SK-N-SH (cell line): ENCODE data around the gene LMNTD2. TPM values are rescaled to one million over a fixed set of nuclear protein-coding genes. Genes with fewer than 3 reads are reported as not detected.

Experiments used
- CTCF ChIA-PET: fragments of 300-600, 350-600 bp; formaldehyde crosslinking; extraction: SDS; loops from one replicate; lab custom pipeline; 2021; lab: Yijun Ruan, JAX
- POLR2A ChIA-PET: fragments of 350-600 bp; sonication (Branson Sonifier 250); formaldehyde crosslinking; extraction: SDS; loops from one replicate; lab custom pipeline; 2020; ENCODE audit warnings: antibody characterized with exemption, inconsistent platforms; lab: Yijun Ruan, JAX
- DNase-seq: peaks from one replicate; pipeline ENCODE4 v3.0.0; 2012
- H2AFZ ChIP-seq: fragments of 200-600 bp; sonication (generic); 2 replicates; pipeline ENCODE4 v1.8.1; 2016; ENCODE audit warnings: antibody characterized with exemption, mild to moderate bottlenecking, low read depth
- H3F3A ChIP-seq: fragments of 200-600 bp; sonication (generic); replicated peaks from 2 replicates; pipeline ENCODE3; 2016; ENCODE audit warnings: antibody characterized with exemption, mild to moderate bottlenecking; ENCODE audit not compliant: insufficient read depth
- H3K27ac ChIP-seq, 2 experiments: fragments of 200-500 bp in 1 of 2; fragments of 200-600 bp in 1 of 2; sonication (Bioruptor generic) in 1 of 2; sonication (generic), shearing (Covaris generic) in 1 of 2; 2 replicates each; pipeline versions ENCODE4 v1.5.1 to v1.6.1; 2014 to 2016; ENCODE audit warnings: low read depth in 2 of 2, inconsistent platforms in 1 of 2, low read length in 1 of 2, mild to moderate bottlenecking in 1 of 2, mixed read lengths in 1 of 2
- H3K27me3 ChIP-seq: fragments of 200-600 bp; sonication (generic), shearing (Covaris generic); 2 replicates; pipeline ENCODE4 v1.6.1; 2016; ENCODE audit warnings: mixed run types; ENCODE audit not compliant: insufficient read depth
- H3K36me3 ChIP-seq, 2 experiments: fragments of 200-500 bp in 1 of 2; fragments of 200-600 bp in 1 of 2; sonication (Bioruptor generic) in 1 of 2; sonication (generic) in 1 of 2; replicated peaks in 1 of 2; 2 replicates each; pipeline versions ENCODE3 to v1.5.1; 2014 to 2016; ENCODE audit warnings: low read length in 1 of 2, mild to moderate bottlenecking in 1 of 2; ENCODE audit not compliant: insufficient read depth in 2 of 2, control insufficient read depth in 1 of 2
- H3K4me1 ChIP-seq, 2 experiments: fragments of 200-500 bp in 1 of 2; fragments of 200-600 bp in 1 of 2; sonication (Bioruptor generic) in 1 of 2; sonication (generic), shearing (Covaris generic) in 1 of 2; 2 replicates each; pipeline versions ENCODE4 v1.5.1 to v1.6.1; 2014 to 2016; ENCODE audit warnings: low read depth in 1 of 2, low read length in 1 of 2, mixed run types in 1 of 2; ENCODE audit not compliant: insufficient read depth in 2 of 2, control insufficient read depth in 1 of 2
- H3K4me2 ChIP-seq: fragments of 200-600 bp; sonication (generic), shearing (Covaris generic); 2 replicates; pipeline ENCODE4 v1.6.1; 2017; ENCODE audit warnings: mixed run types
- H3K4me3 ChIP-seq, 2 experiments: fragments of 200-500 bp in 1 of 2; fragments of 200-600 bp in 1 of 2; sonication (Bioruptor generic) in 1 of 2; sonication (generic), shearing (Covaris generic) in 1 of 2; 2 replicates each; pipeline versions ENCODE4 v1.5.1 to v1.8.1; 2014 to 2016; ENCODE audit warnings: low read depth in 2 of 2, inconsistent platforms in 1 of 2, low read length in 1 of 2, mild to moderate bottlenecking in 1 of 2, mixed read lengths in 1 of 2, moderate library complexity in 1 of 2
- H3K79me2 ChIP-seq: fragments of 200-600 bp; sonication (generic); 2 replicates; pipeline ENCODE4 v1.8.1; 2017; ENCODE audit warnings: mild to moderate bottlenecking; ENCODE audit not compliant: insufficient read depth
- H3K9ac ChIP-seq: fragments of 200-600 bp; sonication (generic); 2 replicates; pipeline ENCODE4 v1.6.1; 2017; ENCODE audit warnings: mixed run types
- H3K9me2 ChIP-seq: fragments of 200-600 bp; sonication (generic); 2 replicates; pipeline ENCODE4 v1.6.1; 2017; ENCODE audit warnings: mixed run types
- H3K9me3 ChIP-seq: fragments of 200-600 bp; sonication (generic); 2 replicates; pipeline ENCODE4 v1.6.1; 2017; ENCODE audit warnings: mixed run types, mild to moderate bottlenecking, moderate library complexity
- H4K20me1 ChIP-seq: fragments of 200-600 bp; sonication (generic); 2 replicates; pipeline ENCODE4 v1.6.1; 2017; ENCODE audit warnings: mild to moderate bottlenecking, mixed run types; ENCODE audit not compliant: insufficient read depth
- CTCF ChIP-seq: fragments of 200-600 bp; sonication (generic); IDR thresholded peaks from 2 replicates; pipeline ENCODE4 v1.6.1; 2017; ENCODE audit warnings: antibody characterized with exemption, mild to moderate bottlenecking, moderate library complexity
- MXI1 ChIP-seq: IDR thresholded peaks from 2 replicates; pipeline ENCODE4 v1.6.1; 2012; ENCODE audit warnings: mild to moderate bottlenecking, low read depth, low read length, improper control_type of control experiment
- NRF1 ChIP-seq: IDR thresholded peaks from 2 replicates; pipeline ENCODE4 v1.6.1; 2012; ENCODE audit warnings: low read depth, mild to moderate bottlenecking, low read length
- PBX3 ChIP-seq: IDR thresholded peaks from 2 replicates; pipeline ENCODE4; 2012
- REST ChIP-seq: IDR thresholded peaks from 2 replicates; pipeline ENCODE4 v1.6.1; 2012; ENCODE audit warnings: mild to moderate bottlenecking, low read depth, low read length, moderate library complexity
- TEAD4 ChIP-seq: IDR thresholded peaks from 2 replicates; pipeline ENCODE4 v1.4.0; 2012; ENCODE audit warnings: mild to moderate bottlenecking, borderline replicate concordance; ENCODE audit not compliant: insufficient read depth
- WGBS: methylation state at CpG from one replicate; pipeline ENCODE4 v1.1.6; 2017; ENCODE audit warnings: low lambda C conversion rate; 5-methylcytosine and 5-hydroxymethylcytosine counted together
- polyA plus RNA-seq, 3 experiments: library from polyadenylated mRNA; depleted of rRNA; stranded (reverse); fragments of >200 nt; gene quantifications; 2 replicates each; pipeline ENCODE4 v1.2.3, GENCODE V29; 2012

LMNTD2 gene
- polyA plus RNA-seq, 1 of the 3 experiments (the other 2 are of a cell fraction): 2.4 TPM

- TF ChIP-seq PBX3: no peak
Measured at GRCh38 chr11:607971-608659, 47.6 kb upstream of the LMNTD2 start (continued).

- TF ChIP-seq NRF1: no peak
- no peak for TF ChIP-seq TEAD4
- TF ChIP-seq REST: no peak
- no peak for TF ChIP-seq CTCF
- TF ChIP-seq MXI1: no peak
- POLR2A ChIA-PET: interaction anchor here (0.6 to 1.6 kb wide), 2 partner anchors 8 to 90 kb away, joined by 3 read pairs; partner anchors contain the start of gene IRF7
- no peaks in the 10 kb centered on the region for H3K27me3 ChIP-seq
- peaks cover 12% of the 10 kb centered on the region; the same call in 1 of the 2 replicates for H3K79me2 ChIP-seq
- peaks cover 4 to 14% of the 10 kb centered on the region in 2 experiments; a peak in 1 of 4 replicates for H3K4me1 ChIP-seq
- H2AFZ ChIP-seq: no peak overlapping the region
- H3K9ac ChIP-seq: no peak overlapping the region
- H3K9me3 ChIP-seq: no peaks in the 10 kb centered on the region
- no peaks in the 10 kb centered on the region for H3K9me2 ChIP-seq
- 94% methylated on average over 19 of the region's 35 CpGs for WGBS
- CTCF ChIA-PET: interaction anchor here (0.7 to 2.3 kb wide), 3 partner anchors 52 to 120 kb away, joined by 3 to 10 read pairs (median 3); no protein-coding TSS in a partner anchor
- H3K4me2 ChIP-seq: no peak overlapping the region
- H3F3A ChIP-seq: peaks cover 6% of the 10 kb centered on the region
- peaks cover 50 to 82% of the 10 kb centered on the region in 2 experiments for H3K36me3 ChIP-seq
- peaks cover 17% of the 10 kb centered on the region for H4K20me1 ChIP-seq
- peak overlapping the region in 1 of 2 experiments; percentile 57; a peak in 2 of 4 replicates for H3K27ac ChIP-seq
- no peak for DNase-seq
- H3K4me3 ChIP-seq: no peak overlapping the region
Measured at GRCh38 chr11:607020-607780, 46.7 kb upstream of the LMNTD2 start.
